ENCODE measurements around the gene USHBP1. TPM values are rescaled to one million over a fixed set of nuclear protein-coding genes. Genes with fewer than 3 reads are reported as not detected.
A peak's percentile ranks its signal among the peaks of the same experiment; 100 is the strongest.

The USHBP1 gene
- total RNA-seq, 1 donor from 2014 or later = 12.3 TPM

GRCh38 chr19:17266589-17266974 is 2.0 kb upstream of the USHBP1 start:
- peak overlapping the region in 1 of 2 donors; percentile 7 for H3K4me3 ChIP-seq

GRCh38 chr19:17266026-17266425 is 1.5 kb upstream of the USHBP1 start:
- intact Hi-C loops (cut with DNase I) = loop anchor here (2.0 to 10.0 kb wide), 2 partner anchors 39 to 199 kb away; partner anchors contain the start of genes MRPL34 and NXNL1

More at GRCh38 chr19:17266589-17266974, 2.0 kb upstream of the USHBP1 start:
- Histone ChIP-seq H3K27me3 (no peaks in the 10 kb centered on the region), H3K4me1 (peaks cover 5 to 6% of the 10 kb centered on the region in 2 donors), H3K27ac (no peak overlapping the region), H3K9me3 (no peaks in the 10 kb centered on the region), H3K36me3 (peaks cover 15 to 28% of the 10 kb centered on the region in 2 donors)
- TF ChIP-seq CTCF (IDR thresholded peaks at IDR 0.05) = no peak
- no peak for DNase-seq (ENCODE audit: low spot score in 2 of 2)
- intact Hi-C loops (cut with DNase I) = loop anchor here (2.0 to 10.0 kb wide), 2 partner anchors 38 to 198 kb away; partner anchors contain the start of genes MRPL34 and NXNL1

GRCh38 chr19:17263712-17264640 is 569 bp downstream of the USHBP1 start:
- no peak for TF ChIP-seq CTCF (IDR thresholded peaks at IDR 0.05)
- DNase-seq (ENCODE audit: low spot score in 2 of 2) = no peak
- Histone ChIP-seq H3K4me3 (peak overlapping the region in 1 of 2 donors; percentile 33), H3K27me3 (no peaks in the 10 kb centered on the region), H3K9me3 (no peaks in the 10 kb centered on the region), H3K36me3 (peaks cover 0 to 4% of the 10 kb centered on the region in 2 donors), H3K4me1 (peaks cover 5 to 6% of the 10 kb centered on the region in 2 donors), H3K27ac (no peak overlapping the region)
- intact Hi-C loops (cut with DNase I) = loop anchor here (10.0 kb wide), 1 partner anchor 201 kb away; the partner anchor contains the start of gene NXNL1

More at GRCh38 chr19:17266026-17266425, 1.5 kb upstream of the USHBP1 start:
- Histone ChIP-seq H3K4me3 (no peak overlapping the region), H3K36me3 (peaks cover 11 to 23% of the 10 kb centered on the region in 2 donors), H3K9me3 (no peaks in the 10 kb centered on the region), H3K27me3 (no peaks in the 10 kb centered on the region), H3K27ac (no peak overlapping the region), H3K4me1 (peaks cover 5 to 6% of the 10 kb centered on the region in 2 donors)
- TF ChIP-seq CTCF (IDR thresholded peaks at IDR 0.05) = no peak
- DNase-seq (ENCODE audit: low spot score in 2 of 2) = no peak

GRCh38 chr19:17262557-17262956 is 2.0 kb downstream of the USHBP1 start:
- no peak overlapping the region for H3K4me3 ChIP-seq
- H3K4me1 ChIP-seq = no peaks in the 10 kb centered on the region

More at GRCh38 chr19:17262557-17262956, 2.0 kb downstream of the USHBP1 start:
- intact Hi-C loops (cut with DNase I) = loop anchor here (10.0 kb wide), 1 partner anchor 202 kb away; the partner anchor contains the start of gene NXNL1
- H3K27ac ChIP-seq = no peak overlapping the region
- no peaks in the 10 kb centered on the region for H3K9me3 ChIP-seq
- no peak for DNase-seq (ENCODE audit: low spot score in 2 of 2)
- H3K36me3 ChIP-seq = no peaks in the 10 kb centered on the region
- H3K27me3 ChIP-seq = no peaks in the 10 kb centered on the region
- TF ChIP-seq CTCF (IDR thresholded peaks at IDR 0.05) = no peak
